ENCODE results near the gene FBRSL1. TPM values are rescaled to one million over a fixed set of nuclear protein-coding genes. Genes with fewer than 3 reads are reported as not detected.

Gene FBRSL1
- total RNA-seq, 1 experiment from 2014 or later = 45.3 TPM

- no peaks in the 10 kb centered on the region for H3K9me2 ChIP-seq (replicated peaks; ENCODE audit: low read length)
- H3K4me1 ChIP-seq (ENCODE audit: insufficient read depth, low read length) = no peaks in the 10 kb centered on the region
- no peak for ATAC-seq
- DNase-seq = no peak
- H2AFZ ChIP-seq (ENCODE audit: low read length) = no peak overlapping the region
- POLR2A ChIA-PET (ENCODE audit: unreplicated experiment) = no interaction called here
- H3K9ac ChIP-seq (ENCODE audit: low read length) = no peak overlapping the region
- intact Hi-C loops (cut with micrococcal nuclease) = no loop called here
- no peaks in the 10 kb centered on the region for H3K27me3 ChIP-seq (ENCODE audit: low read length)
- H3K4me2 ChIP-seq (ENCODE audit: low read length) = no peak overlapping the region
- BruUV-seq (replicated peaks) = no TSS peak
- H3K4me3 ChIP-seq (ENCODE audit: low read length) = no peak overlapping the region
- no peaks in the 10 kb centered on the region for H4K20me1 ChIP-seq (ENCODE audit: low read length)
- no peak for TF ChIP-seq CTCF (conservative IDR thresholded peaks at IDR 0.05; ENCODE audit: low read depth, low read length)
- no peak for TF ChIP-seq EZH2 (IDR thresholded peaks at IDR 0.05; ENCODE audit: low read length, unreplicated experiment)
- no peak for TF ChIP-seq EZH2phosphoT487 (IDR thresholded peaks at IDR 0.05; ENCODE audit: borderline replicate concordance, low read length)
- H3K79me2 ChIP-seq (ENCODE audit: low read length) = no peaks in the 10 kb centered on the region
- no peaks in the 10 kb centered on the region; the same call in 1 of the 2 replicates for H3K36me3 ChIP-seq (ENCODE audit: low read depth, low read length)
- H3F3A ChIP-seq (ENCODE audit: low read length, unreplicated experiment) = no peaks in the 10 kb centered on the region
- H3K27ac ChIP-seq (ENCODE audit: low read length) = no peak overlapping the region
- CTCF ChIA-PET = no interaction called here
- no peaks in the 10 kb centered on the region for H3K9me3 ChIP-seq (ENCODE audit: low read length)
Measured at GRCh38 chr12:132539016-132539773, 49.2 kb downstream of the FBRSL1 start.

GRCh38 chr12:132540436-132540835 is 50.5 kb downstream of the FBRSL1 start:
- no peaks in the 10 kb centered on the region for H3F3A ChIP-seq (ENCODE audit: low read length, unreplicated experiment)
- no peaks in the 10 kb centered on the region; the same call in 1 of the 2 replicates for H3K36me3 ChIP-seq (ENCODE audit: low read depth, low read length)
- no peaks in the 10 kb centered on the region for H4K20me1 ChIP-seq (ENCODE audit: low read length)
- no peak overlapping the region for H3K9ac ChIP-seq (ENCODE audit: low read length)
- H3K4me1 ChIP-seq (ENCODE audit: insufficient read depth, low read length) = no peaks in the 10 kb centered on the region
- no TSS peak for BruUV-seq (replicated peaks)
- ChIA-PET POLR2A (ENCODE audit: unreplicated experiment) (no interaction called here), CTCF (no interaction called here)
- H3K4me3 ChIP-seq (ENCODE audit: low read length) = no peak overlapping the region
- no peaks in the 10 kb centered on the region for H3K9me2 ChIP-seq (replicated peaks; ENCODE audit: low read length)
- H2AFZ ChIP-seq (ENCODE audit: low read length) = no peak overlapping the region
- DNase-seq (no peak), ATAC-seq (no peak)
- H3K4me2 ChIP-seq (ENCODE audit: low read length) = no peak overlapping the region
- TF ChIP-seq EZH2phosphoT487 (IDR thresholded peaks at IDR 0.05; ENCODE audit: borderline replicate concordance, low read length) (no peak), EZH2 (IDR thresholded peaks at IDR 0.05; ENCODE audit: low read length, unreplicated experiment) (no peak), CTCF (conservative IDR thresholded peaks at IDR 0.05; ENCODE audit: low read depth, low read length) (no peak)
- intact Hi-C loops (cut with micrococcal nuclease) = no loop called here
- no peaks in the 10 kb centered on the region for H3K27me3 ChIP-seq (ENCODE audit: low read length)
- no peaks in the 10 kb centered on the region for H3K9me3 ChIP-seq (ENCODE audit: low read length)
- H3K79me2 ChIP-seq (ENCODE audit: low read length) = no peaks in the 10 kb centered on the region
- H3K27ac ChIP-seq (ENCODE audit: low read length) = no peak overlapping the region

GRCh38 chr12:132541200-132541599 is 51.2 kb downstream of the FBRSL1 start:
- no peak for DNase-seq

More at GRCh38 chr12:132541200-132541599, 51.2 kb downstream of the FBRSL1 start:
- Histone ChIP-seq H4K20me1 (ENCODE audit: low read length) (no peaks in the 10 kb centered on the region), H3K27ac (ENCODE audit: low read length) (no peak overlapping the region), H3K9ac (ENCODE audit: low read length) (no peak overlapping the region), H2AFZ (ENCODE audit: low read length) (no peak overlapping the region), H3F3A (ENCODE audit: low read length, unreplicated experiment) (no peaks in the 10 kb centered on the region), H3K4me2 (ENCODE audit: low read length) (no peak overlapping the region), H3K36me3 (ENCODE audit: low read depth, low read length) (no peaks in the 10 kb centered on the region; the same call in 1 of the 2 replicates), H3K9me3 (ENCODE audit: low read length) (no peaks in the 10 kb centered on the region), H3K9me2 (replicated peaks; ENCODE audit: low read length) (no peaks in the 10 kb centered on the region), H3K4me1 (ENCODE audit: insufficient read depth, low read length) (no peaks in the 10 kb centered on the region), H3K27me3 (ENCODE audit: low read length) (no peaks in the 10 kb centered on the region), H3K4me3 (ENCODE audit: low read length) (no peak overlapping the region), H3K79me2 (ENCODE audit: low read length) (no peaks in the 10 kb centered on the region)
- intact Hi-C loops (cut with micrococcal nuclease) = no loop called here
- TF ChIP-seq EZH2phosphoT487 (IDR thresholded peaks at IDR 0.05; ENCODE audit: borderline replicate concordance, low read length) (no peak), CTCF (conservative IDR thresholded peaks at IDR 0.05; ENCODE audit: low read depth, low read length) (no peak), EZH2 (IDR thresholded peaks at IDR 0.05; ENCODE audit: low read length, unreplicated experiment) (no peak)
- no peak for ATAC-seq
- ChIA-PET POLR2A (ENCODE audit: unreplicated experiment) (no interaction called here), CTCF (no interaction called here)
- no TSS peak for BruUV-seq (replicated peaks)

All from PC-3 (cell line).